ENCODE results near the gene DCUN1D2. TPM values are rescaled to one million over a fixed set of nuclear protein-coding genes. Genes with fewer than 3 reads are reported as not detected.
"Not testable (repeated sequence)": the region's sequence is repeated elsewhere in the genome, so short reads cannot be mapped to it uniquely, and the experiment has no call there.

DCUN1D2 gene
- total RNA-seq, 2 experiments from 2014 or later: 9.2 to 16.5 TPM

GRCh38 chr13:113472355-113473025 lies 18.0 kb downstream of the DCUN1D2 start:
- no TSS peak for BruUV-seq (replicated peaks)
- no peaks in the 10 kb centered on the region for H3K79me2 ChIP-seq (ENCODE audit: insufficient read depth, low read depth, low read length)
- intact Hi-C loops (cut with micrococcal nuclease; ENCODE audit: unreplicated experiment): no loop called here
- H3K4me1 ChIP-seq (ENCODE audit: insufficient read depth, low read length, poor library complexity, severe bottlenecking): no peaks in the 10 kb centered on the region
- ChIA-PET POLR2A (no interaction called here), CTCF (ENCODE audit: unreplicated experiment) (no interaction called here)
- H3K9me2 ChIP-seq (ENCODE audit: insufficient read depth, low read length): no peaks in the 10 kb centered on the region
- H3K36me3 ChIP-seq (ENCODE audit: insufficient read depth, low read length): peaks cover 18% of the 10 kb centered on the region
- no peak for TF ChIP-seq EZH2phosphoT487 (IDR thresholded peaks at IDR 0.05; ENCODE audit: borderline replicate concordance, low read depth, low read length)
- TF ChIP-seq CTCF (conservative IDR thresholded peaks at IDR 0.05; ENCODE audit: low read length): no peak
- no peaks in the 10 kb centered on the region for H3K9me3 ChIP-seq (ENCODE audit: low read length)
- no peak overlapping the region for H3K4me3 ChIP-seq (ENCODE audit: low read depth, low read length, poor library complexity, severe bottlenecking)
- H2AFZ ChIP-seq (ENCODE audit: low read length): no peak overlapping the region
- DNase-seq (ENCODE audit: low spot score): no peak
- no peak overlapping the region for H3K27ac ChIP-seq (ENCODE audit: low read depth, low read length, poor library complexity, severe bottlenecking)
- H4K20me1 ChIP-seq (ENCODE audit: insufficient read depth, low read length): no peaks in the 10 kb centered on the region
- H3K4me2 ChIP-seq (ENCODE audit: low read length): no peak overlapping the region

GRCh38 chr13:113471844-113472243 lies 18.7 kb downstream of the DCUN1D2 start:
- H3K4me1 ChIP-seq (ENCODE audit: insufficient read depth, low read length, poor library complexity, severe bottlenecking): no peaks in the 10 kb centered on the region
- CTCF ChIA-PET (ENCODE audit: unreplicated experiment): no interaction called here

GRCh38 chr13:113470635-113471163 lies 19.8 kb downstream of the DCUN1D2 start:
- H3K9me2 ChIP-seq (ENCODE audit: insufficient read depth, low read length); H3K4me3 ChIP-seq (ENCODE audit: low read depth, low read length, poor library complexity, severe bottlenecking); H3K4me1 ChIP-seq (ENCODE audit: insufficient read depth, low read length, poor library complexity, severe bottlenecking); H4K20me1 ChIP-seq (ENCODE audit: insufficient read depth, low read length); H2AFZ ChIP-seq (ENCODE audit: low read length); BruUV-seq (replicated peaks); POLR2A ChIA-PET; H3K79me2 ChIP-seq (ENCODE audit: insufficient read depth, low read depth, low read length); H3K27ac ChIP-seq (ENCODE audit: low read depth, low read length, poor library complexity, severe bottlenecking); H3K9me3 ChIP-seq (ENCODE audit: low read length); intact Hi-C loops (cut with micrococcal nuclease; ENCODE audit: unreplicated experiment); CTCF ChIA-PET (ENCODE audit: unreplicated experiment); DNase-seq (ENCODE audit: low spot score); H3K4me2 ChIP-seq (ENCODE audit: low read length): not testable (repeated sequence)
- H3K36me3 ChIP-seq (ENCODE audit: insufficient read depth, low read length): peaks cover 14% of the 10 kb centered on the region

More at GRCh38 chr13:113471844-113472243, 18.7 kb downstream of the DCUN1D2 start:
- H3K4me2 ChIP-seq (ENCODE audit: low read length): no peak overlapping the region
- peaks cover 16% of the 10 kb centered on the region for H3K36me3 ChIP-seq (ENCODE audit: insufficient read depth, low read length)
- H3K9me2 ChIP-seq (ENCODE audit: insufficient read depth, low read length): no peaks in the 10 kb centered on the region
- no peak overlapping the region for H3K27ac ChIP-seq (ENCODE audit: low read depth, low read length, poor library complexity, severe bottlenecking)
- H3K79me2 ChIP-seq (ENCODE audit: insufficient read depth, low read depth, low read length): no peaks in the 10 kb centered on the region
- TF ChIP-seq EZH2phosphoT487 (IDR thresholded peaks at IDR 0.05; ENCODE audit: borderline replicate concordance, low read depth, low read length) (no peak), CTCF (conservative IDR thresholded peaks at IDR 0.05; ENCODE audit: low read length) (no peak)
- BruUV-seq (replicated peaks): no TSS peak
- no peak overlapping the region for H2AFZ ChIP-seq (ENCODE audit: low read length)
- no peak for DNase-seq (ENCODE audit: low spot score)
- no peaks in the 10 kb centered on the region for H4K20me1 ChIP-seq (ENCODE audit: insufficient read depth, low read length)
- POLR2A ChIA-PET: no interaction called here
- H3K9me3 ChIP-seq (ENCODE audit: low read length): no peaks in the 10 kb centered on the region
- intact Hi-C loops (cut with micrococcal nuclease; ENCODE audit: unreplicated experiment): no loop called here
- no peak overlapping the region for H3K4me3 ChIP-seq (ENCODE audit: low read depth, low read length, poor library complexity, severe bottlenecking)
